Right cardiac atrium (tissue), 5 donors: Measurements from ENCODE around the gene SELENBP1. TPM values are rescaled to one million over a fixed set of nuclear protein-coding genes. Genes with fewer than 3 reads are reported as not detected.

Source experiments
- ATAC-seq, 2 donors: fragments of 200-7000 bp; cut with Tn5 transposase; one replicate each; pipeline versions ENCODE4 v1.8.0 to v1.9.1; 2020; ENCODE audit warnings: moderate library complexity in 2 of 2, mild to moderate bottlenecking in 1 of 2
- DNase-seq, 3 donors: peaks; one replicate each; pipeline ENCODE4 v3.0.0-alpha.2; 2020
- H3K27ac ChIP-seq: one replicate; pipeline ENCODE4 v1.5.1; 2013; ENCODE audit warnings: mild to moderate bottlenecking, low read length, control low read depth, moderate library complexity
- H3K27me3 ChIP-seq: one replicate; pipeline ENCODE4 v1.6.1; 2013; ENCODE audit not compliant: control insufficient read depth, insufficient read depth
- H3K4me1 ChIP-seq: one replicate; pipeline ENCODE4 v1.6.1; 2013; ENCODE audit warnings: low read length; ENCODE audit not compliant: control insufficient read depth, insufficient read depth
- H3K4me3 ChIP-seq: one replicate; pipeline ENCODE4 v1.5.1; 2013; ENCODE audit warnings: low read length, control low read depth
- H3K9me3 ChIP-seq: one replicate; pipeline ENCODE4 v1.6.1; 2013; ENCODE audit warnings: low read length; ENCODE audit not compliant: control insufficient read depth
- WGBS: extraction: QIAGEN DNeasy Blood & Tissue Kit; methylation state at CpG from one replicate; pipeline ENCODE4 v1.1.7; 2013; 5-methylcytosine and 5-hydroxymethylcytosine counted together
- intact Hi-C, 4 donors: fragments of 100-400 bp; cut with DNase I; formaldehyde crosslinking; loops; one replicate each; pipeline versions ENCODE4 v1.11.0 to v1.14.0; 2022 to 2023
- polyA plus RNA-seq: library from polyadenylated mRNA; stranded (reverse); fragments of 200-250 nt; gene quantifications from one replicate; pipeline ENCODE4 v1.2.3, GENCODE V29; 2013
- total RNA-seq, 4 donors: library from RNA; stranded (reverse); fragmentation: NEBNext Ultra II Directional; extraction: Animal tissue kit (Norgen Biotek cat#: 25700); gene quantifications; one replicate each; pipeline ENCODE4 v1.2.1, GENCODE V29; 2021
- donor health status: healthy with polysubstance abuse.
- donor health status: DM: no; HTN: yes; CAD: no.
- donor health status: DM: no; HTN: no; CAD: no.
- donor health status: DM: no; HTN: yes; CAD: no; lungs with severe emphysema.
- donor health status: DM: yes; HTN: yes; CAD: no.

SELENBP1 gene
- total and polyA plus RNA-seq, 5 donors = 31.1 to 65.9 (median 56.4) TPM

GRCh38 chr1:151325646-151326429, 46.7 kb downstream of the SELENBP1 start:
- no peak for ATAC-seq
- intact Hi-C loops = no loop called here
- H3K4me3 ChIP-seq = peak overlapping the region; percentile 98
- H3K27ac ChIP-seq = peak overlapping the region; percentile 86
- H3K9me3 ChIP-seq = no peaks in the 10 kb centered on the region
- no peaks in the 10 kb centered on the region for H3K27me3 ChIP-seq
- no peak for DNase-seq
- H3K4me1 ChIP-seq = peaks cover 2% of the 10 kb centered on the region
- WGBS = 26% methylated on average over 5 of the region's 5 CpGs

GRCh38 chr1:151325231-151325630, 47.3 kb downstream of the SELENBP1 start:
- H3K4me3 ChIP-seq = no peak overlapping the region
- intact Hi-C loops = no loop called here
- WGBS = 71% methylated on average over 7 of the region's 7 CpGs
- no peaks in the 10 kb centered on the region for H3K9me3 ChIP-seq
- DNase-seq (no peak), ATAC-seq (no peak)
- H3K4me1 ChIP-seq = peaks cover 2% of the 10 kb centered on the region
- H3K27me3 ChIP-seq = no peaks in the 10 kb centered on the region
- no peak overlapping the region for H3K27ac ChIP-seq

- intact Hi-C loops = no loop called here
- Histone ChIP-seq H3K27ac (no peak overlapping the region), H3K4me1 (peaks cover 2% of the 10 kb centered on the region), H3K9me3 (no peaks in the 10 kb centered on the region), H3K4me3 (no peak overlapping the region), H3K27me3 (no peaks in the 10 kb centered on the region)
- no peak for ATAC-seq
- DNase-seq = no peak
- WGBS = 89% methylated on average over 4 of the region's 4 CpGs
Observed at GRCh38 chr1:151324390-151324930, 48.0 kb downstream of the SELENBP1 start.

GRCh38 chr1:151318975-151319374, 53.5 kb downstream of the SELENBP1 start:
- no peaks in the 10 kb centered on the region for H3K27me3 ChIP-seq
- DNase-seq (no peak), ATAC-seq (no peak)
- H3K27ac ChIP-seq = no peak overlapping the region
- H3K4me1 ChIP-seq = peaks cover 6% of the 10 kb centered on the region
- WGBS = 73% methylated on average over 3 of the region's 3 CpGs
- intact Hi-C loops = no loop called here
- no peaks in the 10 kb centered on the region for H3K9me3 ChIP-seq
- no peak overlapping the region for H3K4me3 ChIP-seq

GRCh38 chr1:151315565-151316235, 56.8 kb downstream of the SELENBP1 start:
- Histone ChIP-seq H3K4me3 (no peak overlapping the region), H3K27ac (no peak overlapping the region), H3K4me1 (peaks cover 28% of the 10 kb centered on the region), H3K27me3 (no peaks in the 10 kb centered on the region), H3K9me3 (no peaks in the 10 kb centered on the region)
- 78% methylated on average over 17 of the region's 17 CpGs for WGBS
- DNase-seq = no peak
- ATAC-seq = no peak
- intact Hi-C loops = no loop called here

Other genes with a start within 250 kb of the SELENBP1 start
- 10 to 100 TPM; 23.7 to 70.5 (median 53.3) TPM for gene SEMA6C, start 226.1 kb downstream of the SELENBP1 start, total RNA-seq
- gene SEMA6C, start 226.1 kb downstream of the SELENBP1 start, polyA plus RNA-seq = 58.3 TPM
- 1 to 10 TPM; 1.8 to 3.7 (median 2.3) TPM for gene TNFAIP8L2, start 216.1 kb downstream of the SELENBP1 start, total RNA-seq
- 2.1 TPM for gene TNFAIP8L2, start 216.1 kb downstream of the SELENBP1 start, polyA plus RNA-seq
- 10 to 100 TPM in 3 of 4 donors, 1 to 10 TPM in 1; 8.5 to 16.5 (median 15.6) TPM for gene LYSMD1, start 206.8 kb downstream of the SELENBP1 start, total RNA-seq
- gene LYSMD1, start 206.8 kb downstream of the SELENBP1 start, polyA plus RNA-seq = 9.9 TPM
- 10 to 100 TPM; 18.3 to 25.6 (median 21.5) TPM for gene SCNM1, start 206.6 kb downstream of the SELENBP1 start, total RNA-seq
- 23.7 TPM for gene SCNM1, start 206.6 kb downstream of the SELENBP1 start, polyA plus RNA-seq
- gene TMOD4, start 196.7 kb downstream of the SELENBP1 start, total RNA-seq = not detected
- gene TMOD4, start 196.7 kb downstream of the SELENBP1 start, polyA plus RNA-seq = 0.20 TPM
- 10 to 100 TPM; 40.0 to 52.3 (median 41.7) TPM for gene VPS72, start 182.5 kb downstream of the SELENBP1 start, total RNA-seq
- gene VPS72, start 182.5 kb downstream of the SELENBP1 start, polyA plus RNA-seq = 37.3 TPM
- gene PIP5K1A, start 174.2 kb downstream of the SELENBP1 start, total RNA-seq = 10 to 100 TPM; 33.7 to 50.7 (median 38.2) TPM
- gene PIP5K1A, start 174.2 kb downstream of the SELENBP1 start, polyA plus RNA-seq = 20.4 TPM
- gene PSMD4, start 118.0 kb downstream of the SELENBP1 start, total RNA-seq = 100 to 1,000 TPM; 134 to 163 (median 144) TPM
- 152 TPM for gene PSMD4, start 118.0 kb downstream of the SELENBP1 start, polyA plus RNA-seq
- 10 to 100 TPM; 12.4 to 15.0 (median 13.2) TPM for gene ZNF687, start 90.4 kb downstream of the SELENBP1 start, total RNA-seq
- 8.6 TPM for gene ZNF687, start 90.4 kb downstream of the SELENBP1 start, polyA plus RNA-seq
- gene PI4KB, start 45.3 kb downstream of the SELENBP1 start, total RNA-seq = 10 to 100 TPM; 45.5 to 62.0 (median 52.0) TPM
- gene PI4KB, start 45.3 kb downstream of the SELENBP1 start, polyA plus RNA-seq = 31.0 TPM
- 10 to 100 TPM; 20.3 to 23.1 (median 21.6) TPM for gene RFX5, start 25.5 kb downstream of the SELENBP1 start, total RNA-seq
- 13.7 TPM for gene RFX5, start 25.5 kb downstream of the SELENBP1 start, polyA plus RNA-seq
- gene PSMB4, start 26.9 kb upstream of the SELENBP1 start, total RNA-seq = 100 to 1,000 TPM; 171 to 204 (median 188) TPM
- gene PSMB4, start 26.9 kb upstream of the SELENBP1 start, polyA plus RNA-seq = 344 TPM
- 10 to 100 TPM; 50.4 to 60.4 (median 52.2) TPM for gene POGZ, start 86.8 kb upstream of the SELENBP1 start, total RNA-seq
- gene POGZ, start 86.8 kb upstream of the SELENBP1 start, polyA plus RNA-seq = 21.8 TPM
- under 1 TPM; 0.32 to 0.77 (median 0.62) TPM for gene CGN, start 138.7 kb upstream of the SELENBP1 start, total RNA-seq
- gene CGN, start 138.7 kb upstream of the SELENBP1 start, polyA plus RNA-seq = 0.18 TPM
- 1 to 10 TPM; 3.5 to 5.4 (median 4.5) TPM for gene TUFT1, start 167.6 kb upstream of the SELENBP1 start, total RNA-seq
- gene TUFT1, start 167.6 kb upstream of the SELENBP1 start, polyA plus RNA-seq = 3.5 TPM
- gene SNX27, start 239.3 kb upstream of the SELENBP1 start, total RNA-seq = 10 to 100 TPM; 34.1 to 36.5 (median 35.5) TPM
- 13.7 TPM for gene SNX27, start 239.3 kb upstream of the SELENBP1 start, polyA plus RNA-seq